Endothelial cell of umbilical vein (primary cell): ENCODE results near the gene PAQR4. TPM values are rescaled to one million over a fixed set of nuclear protein-coding genes. Genes with fewer than 3 reads are reported as not detected.

ENCODE experiments used
- BruUV-seq: library from RNA; stranded (reverse); fragments of 400-500 nt; replicated peaks from 2 replicates; lab custom pipeline; 2021; lab: Mats Ljungman, UMichigan
- CTCF ChIA-PET: fragments of 300-600, 350-600 bp; sonication (Branson Sonifier 250); formaldehyde crosslinking; loops from one replicate; lab custom pipeline; 2021; ENCODE audit warnings: antibody characterized with exemption, inconsistent platforms; lab: Charles Lee
- POLR2A ChIA-PET: fragments of 300-600, 350-600 bp; sonication (Branson Sonifier 250); formaldehyde crosslinking; loops from one replicate; lab custom pipeline; 2021; ENCODE audit warnings: antibody characterized with exemption, inconsistent platforms; lab: Charles Lee
- DNase-seq: peaks from one replicate; pipeline ENCODE4 v3.0.0-alpha.2; 2011; ENCODE audit warnings: low read depth, low spot score
- FAIRE-seq: peaks from 2 replicates; lab custom pipeline; 2011; peaks lifted over from hg19 to GRCh38; lab: Jason Lieb, UNC
- H2AFZ ChIP-seq: 2 replicates; pipeline ENCODE4 v1.6.0; 2012; ENCODE audit warnings: low read depth, low read length, control low read depth, inconsistent platforms
- H3K27ac ChIP-seq: 2 replicates; pipeline ENCODE4 v1.5.1; 2011; ENCODE audit warnings: low read depth, mild to moderate bottlenecking, control low read depth, low read length, moderate library complexity; ENCODE audit not compliant: insufficient read depth
- H3K27me3 ChIP-seq, 2 experiments: 2 replicates each; pipeline versions ENCODE4 v1.6.0 to v1.6.1; 2011; ENCODE audit warnings: low read length in 2 of 2, mixed read lengths in 1 of 2; ENCODE audit not compliant: control insufficient read depth in 2 of 2, insufficient read depth in 2 of 2
- H3K36me3 ChIP-seq, 2 experiments: 2 replicates in 1 of 2; 3 replicates in 1 of 2; pipeline ENCODE4 v1.5.1; 2011; ENCODE audit warnings: low read length in 2 of 2, mild to moderate bottlenecking in 1 of 2, moderate library complexity in 1 of 2; ENCODE audit not compliant: control insufficient read depth in 2 of 2, insufficient read depth in 2 of 2; ENCODE audit errors: extremely low read depth in 1 of 2
- H3K4me1 ChIP-seq: 3 replicates; pipeline ENCODE4 v1.5.1; 2011; ENCODE audit warnings: mild to moderate bottlenecking, low read length; ENCODE audit not compliant: control insufficient read depth, insufficient read depth; ENCODE audit errors: extremely low read depth
- H3K4me2 ChIP-seq: 2 replicates; pipeline ENCODE4 v1.6.1; 2011; ENCODE audit warnings: low read length, control low read depth, mixed read lengths; ENCODE audit not compliant: insufficient read depth
- H3K4me3 ChIP-seq, 3 experiments: fragments of 200-600 bp in 1 of 3; sonication (generic), shearing (Covaris generic) in 1 of 3; replicated peaks in 1 of 3; 2 replicates each; pipeline ENCODE4 v1.5.1; 2011 to 2016; ENCODE audit warnings: control low read depth in 3 of 3, low read length in 3 of 3, mild to moderate bottlenecking in 2 of 3, inconsistent platforms in 1 of 3, low read depth in 1 of 3, moderate library complexity in 1 of 3; ENCODE audit not compliant: insufficient read depth in 1 of 3
- H3K79me2 ChIP-seq: 2 replicates; pipeline ENCODE4 v1.6.0; 2012; ENCODE audit warnings: low read length, inconsistent platforms; ENCODE audit not compliant: control insufficient read depth, insufficient read depth
- H3K9ac ChIP-seq: replicated peaks from 2 replicates; pipeline ENCODE3; 2011; ENCODE audit warnings: low read length, control low read depth; ENCODE audit not compliant: insufficient read depth; ENCODE audit errors: extremely low read depth
- H3K9me1 ChIP-seq: replicated peaks from 3 replicates; pipeline ENCODE4 v1.6.0; 2011; ENCODE audit warnings: mild to moderate bottlenecking, low read length; ENCODE audit not compliant: control insufficient read depth, insufficient read depth; ENCODE audit errors: extremely low read depth
- H3K9me3 ChIP-seq: replicated peaks from 2 replicates; pipeline ENCODE4 v1.5.1; 2012; ENCODE audit warnings: low read length, inconsistent platforms; ENCODE audit not compliant: control insufficient read depth, insufficient read depth
- H4K20me1 ChIP-seq: replicated peaks from 2 replicates; pipeline ENCODE3; 2011; ENCODE audit warnings: mild to moderate bottlenecking, low read length; ENCODE audit not compliant: control insufficient read depth, insufficient read depth; ENCODE audit errors: extremely low read depth
- EZH2 ChIP-seq: IDR thresholded peaks from 2 replicates; pipeline ENCODE4 v1.6.1; 2012; ENCODE audit warnings: borderline replicate concordance, low read depth, mild to moderate bottlenecking, moderate library complexity, low read length, inconsistent platforms; ENCODE audit not compliant: severe bottlenecking
- FOS ChIP-seq: IDR thresholded peaks from 2 replicates; pipeline ENCODE4 v1.6.1; 2011; ENCODE audit warnings: mild to moderate bottlenecking, low read length, moderate library complexity, borderline replicate concordance; ENCODE audit not compliant: insufficient read depth
- GATA2 ChIP-seq: IDR thresholded peaks from 2 replicates; pipeline ENCODE4 v1.7.0; 2011; ENCODE audit warnings: low read depth, mild to moderate bottlenecking, moderate library complexity, mixed read lengths, low read length; ENCODE audit not compliant: insufficient read length, insufficient read depth
- JUN ChIP-seq: IDR thresholded peaks from 2 replicates; pipeline ENCODE4 v1.6.1; 2011; ENCODE audit warnings: borderline replicate concordance, low read depth; ENCODE audit not compliant: insufficient read length, insufficient read depth
- MYC ChIP-seq: IDR thresholded peaks from one replicate; pipeline ENCODE4 v1.6.1; 2011; ENCODE audit warnings: mild to moderate bottlenecking, low read depth, low read length
- POLR2A ChIP-seq: IDR thresholded peaks from 2 replicates; pipeline ENCODE4 v1.6.1; 2012; ENCODE audit warnings: low read depth, mild to moderate bottlenecking, control low read depth, low read length
- POLR2AphosphoS5 ChIP-seq: IDR thresholded peaks from 2 replicates; pipeline ENCODE4 v1.6.1; 2012; ENCODE audit warnings: low read depth, mild to moderate bottlenecking, control low read depth, low read length, moderate library complexity; ENCODE audit not compliant: insufficient read depth
- dilution Hi-C: fragments of 300-500 bp; cut with MboI; formaldehyde crosslinking; loops from one replicate; pipeline ENCODE4 v1.15.0; 2019; ENCODE audit warnings: low sequenced_read_pairs; ENCODE audit not compliant: extremely low pct_ligation_motif_present
- intact Hi-C: fragments of 100-400 bp; cut with micrococcal nuclease; formaldehyde crosslinking; loops from one replicate; pipeline ENCODE4 v1.10.0; 2022
- polyA plus RNA-seq, 4 experiments: library from polyadenylated mRNA; depleted of rRNA in 3 of 4; stranded (reverse) in 3 of 4; unstranded in 1 of 4; fragments of >200 nt; gene quantifications; 2 replicates each; pipeline versions ENCODE4 v1.2.1 to v1.2.3, GENCODE V29; 2011 to 2012; ENCODE audit warnings: missing spikeins in 1 of 4
- total RNA-seq: library from RNA; stranded (reverse); gene quantifications from 2 replicates; pipeline ENCODE4 v1.2.3, GENCODE V29; 2021
- TF ChIP-seq, protein P1 (sequence below): IDR thresholded peaks from 2 replicates; pipeline ENCODE4 v1.6.1; 2011; ENCODE audit not compliant: insufficient read depth, insufficient read length
- TF ChIP-seq, protein P2 (sequence below), 2 donors: IDR thresholded peaks; 1 replicate in 1 of 2; 2 replicates in 1 of 2; pipeline ENCODE4 v1.5.1; 2011; ENCODE audit warnings: low read length in 2 of 2, mild to moderate bottlenecking in 2 of 2, moderate library complexity in 2 of 2, control low read depth in 1 of 2, inconsistent platforms in 1 of 2, low read depth in 1 of 2; ENCODE audit not compliant: insufficient read depth in 1 of 2; ENCODE audit errors: extremely low read depth in 1 of 2

The PAQR4 gene
- total and polyA plus RNA-seq, 2 donors (not counting 3 experiments of a cell fraction or from before 2014, with no cell fraction given) = 23.8 to 31.2 TPM

DNA sequence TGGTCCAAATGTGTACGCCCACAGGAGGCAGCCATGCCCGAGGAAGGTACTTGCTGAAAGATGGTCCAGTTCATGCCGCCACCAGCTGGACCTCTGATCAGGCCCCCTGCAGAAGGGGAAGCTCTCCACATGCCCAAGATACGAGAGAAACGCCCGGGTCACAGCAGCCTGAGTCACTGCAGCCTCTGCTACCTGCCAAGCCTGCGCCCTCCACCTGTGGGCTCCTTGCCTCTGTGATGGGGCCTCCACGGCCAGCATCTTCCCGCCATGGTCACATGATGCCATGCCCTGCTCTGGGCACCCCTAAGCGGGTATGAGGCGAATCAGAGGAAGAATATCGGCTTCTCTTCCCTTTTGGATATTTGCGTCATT is 18.8 kb upstream of the PAQR4 start:
- CTCF ChIA-PET = interaction anchor here (1.6 kb wide), 1 partner anchor 23 kb away, joined by 6 read pairs; no protein-coding TSS in a partner anchor

More for the DNA sequence above, 18.8 kb upstream of the PAQR4 start:
- TF ChIP-seq MYC (no peak), FOS (no peak), GATA2 (no peak), JUN (no peak), EZH2 (no peak), POLR2AphosphoS5 (no peak), POLR2A (no peak)
- TF ChIP-seq, protein P1, sequence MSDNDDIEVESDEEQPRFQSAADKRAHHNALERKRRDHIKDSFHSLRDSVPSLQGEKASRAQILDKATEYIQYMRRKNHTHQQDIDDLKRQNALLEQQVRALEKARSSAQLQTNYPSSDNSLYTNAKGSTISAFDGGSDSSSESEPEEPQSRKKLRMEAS = no peak
- TF ChIP-seq, protein P2, sequence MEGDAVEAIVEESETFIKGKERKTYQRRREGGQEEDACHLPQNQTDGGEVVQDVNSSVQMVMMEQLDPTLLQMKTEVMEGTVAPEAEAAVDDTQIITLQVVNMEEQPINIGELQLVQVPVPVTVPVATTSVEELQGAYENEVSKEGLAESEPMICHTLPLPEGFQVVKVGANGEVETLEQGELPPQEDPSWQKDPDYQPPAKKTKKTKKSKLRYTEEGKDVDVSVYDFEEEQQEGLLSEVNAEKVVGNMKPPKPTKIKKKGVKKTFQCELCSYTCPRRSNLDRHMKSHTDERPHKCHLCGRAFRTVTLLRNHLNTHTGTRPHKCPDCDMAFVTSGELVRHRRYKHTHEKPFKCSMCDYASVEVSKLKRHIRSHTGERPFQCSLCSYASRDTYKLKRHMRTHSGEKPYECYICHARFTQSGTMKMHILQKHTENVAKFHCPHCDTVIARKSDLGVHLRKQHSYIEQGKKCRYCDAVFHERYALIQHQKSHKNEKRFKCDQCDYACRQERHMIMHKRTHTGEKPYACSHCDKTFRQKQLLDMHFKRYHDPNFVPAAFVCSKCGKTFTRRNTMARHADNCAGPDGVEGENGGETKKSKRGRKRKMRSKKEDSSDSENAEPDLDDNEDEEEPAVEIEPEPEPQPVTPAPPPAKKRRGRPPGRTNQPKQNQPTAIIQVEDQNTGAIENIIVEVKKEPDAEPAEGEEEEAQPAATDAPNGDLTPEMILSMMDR (IDR thresholded peaks at IDR 0.05; ENCODE audit: extremely low read depth in 1 of 2, insufficient read depth in 1 of 2, low read depth in 1 of 2, low read length in 2 of 2) = no peak
- no peaks in the 10 kb centered on the region for H3K79me2 ChIP-seq
- no peak for DNase-seq
- H3K36me3 ChIP-seq = no peaks in the 10 kb centered on the region
- H3K27ac ChIP-seq = no peak overlapping the region
- no peaks in the 10 kb centered on the region for H3K4me1 ChIP-seq
- no peak overlapping the region for H2AFZ ChIP-seq
- dilution Hi-C loops = no loop called here
- no peak overlapping the region for H3K4me2 ChIP-seq
- no peaks in the 10 kb centered on the region for H3K9me1 ChIP-seq
- no peak overlapping the region for H3K4me3 ChIP-seq
- POLR2A ChIA-PET = no interaction called here
- intact Hi-C loops = no loop called here
- no peaks in the 10 kb centered on the region for H3K9me3 ChIP-seq
- no peak overlapping the region for H3K9ac ChIP-seq
- no peaks in the 10 kb centered on the region for H3K27me3 ChIP-seq
- FAIRE-seq = no peak
- BruUV-seq = no TSS peak
- H4K20me1 ChIP-seq = no peaks in the 10 kb centered on the region
